ENCODE results near the gene BMPR1B.

- TF ChIP-seq, protein P1, sequence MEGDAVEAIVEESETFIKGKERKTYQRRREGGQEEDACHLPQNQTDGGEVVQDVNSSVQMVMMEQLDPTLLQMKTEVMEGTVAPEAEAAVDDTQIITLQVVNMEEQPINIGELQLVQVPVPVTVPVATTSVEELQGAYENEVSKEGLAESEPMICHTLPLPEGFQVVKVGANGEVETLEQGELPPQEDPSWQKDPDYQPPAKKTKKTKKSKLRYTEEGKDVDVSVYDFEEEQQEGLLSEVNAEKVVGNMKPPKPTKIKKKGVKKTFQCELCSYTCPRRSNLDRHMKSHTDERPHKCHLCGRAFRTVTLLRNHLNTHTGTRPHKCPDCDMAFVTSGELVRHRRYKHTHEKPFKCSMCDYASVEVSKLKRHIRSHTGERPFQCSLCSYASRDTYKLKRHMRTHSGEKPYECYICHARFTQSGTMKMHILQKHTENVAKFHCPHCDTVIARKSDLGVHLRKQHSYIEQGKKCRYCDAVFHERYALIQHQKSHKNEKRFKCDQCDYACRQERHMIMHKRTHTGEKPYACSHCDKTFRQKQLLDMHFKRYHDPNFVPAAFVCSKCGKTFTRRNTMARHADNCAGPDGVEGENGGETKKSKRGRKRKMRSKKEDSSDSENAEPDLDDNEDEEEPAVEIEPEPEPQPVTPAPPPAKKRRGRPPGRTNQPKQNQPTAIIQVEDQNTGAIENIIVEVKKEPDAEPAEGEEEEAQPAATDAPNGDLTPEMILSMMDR (conservative IDR thresholded peaks at IDR 0.05; ENCODE audit: low read depth, low read length), result no peak
- TF ChIP-seq EZH2 (IDR thresholded peaks at IDR 0.05; ENCODE audit: low read length, unreplicated experiment), result no peak
- no peak for TF ChIP-seq EZH2phosphoT487 (IDR thresholded peaks at IDR 0.05; ENCODE audit: borderline replicate concordance, low read length)
Measured at GRCh38 chr4:94739741-94740140, 18.0 kb upstream of the BMPR1B start.

Measured in PC-3 (cell line).